ENCODE data around the gene L1TD1. TPM values are rescaled to one million over a fixed set of nuclear protein-coding genes. Genes with fewer than 3 reads are reported as not detected.
"Not testable (repeated sequence)": the region's sequence is repeated elsewhere in the genome, so short reads cannot be mapped to it uniquely, and the experiment has no call there.

Gene L1TD1
- total and polyA plus RNA-seq, 9 donors, result 0.05 to 0.61 (median 0.41) TPM; not detected in 3

GRCh38 chr1:62175568-62176179 lies 19.0 kb upstream of the L1TD1 start:
- 47 to 49% (median 49%) methylated on average over 9 of the region's 9 CpGs for WGBS, 3 donors
- H3K27ac ChIP-seq, result no peak overlapping the region
- no peaks in the 10 kb centered on the region for H3K27me3 ChIP-seq
- no peaks in the 10 kb centered on the region for H3K9me3 ChIP-seq
- no peaks in the 10 kb centered on the region for H3K4me1 ChIP-seq (ENCODE audit: insufficient read depth)
- H3K4me3 ChIP-seq, result no peak overlapping the region
- peak in 1 of 5 donors; percentile 22 for DNase-seq
- no peaks in the 10 kb centered on the region for H3K36me3 ChIP-seq
- intact Hi-C loops (cut with DNase I), result loop anchor here (5.0 to 10.0 kb wide), 4 partner anchors 229 to 572 kb away; no protein-coding TSS in a partner anchor
- TF ChIP-seq POLR2A (IDR thresholded peaks at IDR 0.05), result no peak
- TF ChIP-seq, protein P1, sequence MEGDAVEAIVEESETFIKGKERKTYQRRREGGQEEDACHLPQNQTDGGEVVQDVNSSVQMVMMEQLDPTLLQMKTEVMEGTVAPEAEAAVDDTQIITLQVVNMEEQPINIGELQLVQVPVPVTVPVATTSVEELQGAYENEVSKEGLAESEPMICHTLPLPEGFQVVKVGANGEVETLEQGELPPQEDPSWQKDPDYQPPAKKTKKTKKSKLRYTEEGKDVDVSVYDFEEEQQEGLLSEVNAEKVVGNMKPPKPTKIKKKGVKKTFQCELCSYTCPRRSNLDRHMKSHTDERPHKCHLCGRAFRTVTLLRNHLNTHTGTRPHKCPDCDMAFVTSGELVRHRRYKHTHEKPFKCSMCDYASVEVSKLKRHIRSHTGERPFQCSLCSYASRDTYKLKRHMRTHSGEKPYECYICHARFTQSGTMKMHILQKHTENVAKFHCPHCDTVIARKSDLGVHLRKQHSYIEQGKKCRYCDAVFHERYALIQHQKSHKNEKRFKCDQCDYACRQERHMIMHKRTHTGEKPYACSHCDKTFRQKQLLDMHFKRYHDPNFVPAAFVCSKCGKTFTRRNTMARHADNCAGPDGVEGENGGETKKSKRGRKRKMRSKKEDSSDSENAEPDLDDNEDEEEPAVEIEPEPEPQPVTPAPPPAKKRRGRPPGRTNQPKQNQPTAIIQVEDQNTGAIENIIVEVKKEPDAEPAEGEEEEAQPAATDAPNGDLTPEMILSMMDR (IDR thresholded peaks at IDR 0.05), result peak in 2 of 3 donors; percentile 28 to 31
- TF ChIP-seq EP300 (IDR thresholded peaks at IDR 0.05), result no peak

DNA sequence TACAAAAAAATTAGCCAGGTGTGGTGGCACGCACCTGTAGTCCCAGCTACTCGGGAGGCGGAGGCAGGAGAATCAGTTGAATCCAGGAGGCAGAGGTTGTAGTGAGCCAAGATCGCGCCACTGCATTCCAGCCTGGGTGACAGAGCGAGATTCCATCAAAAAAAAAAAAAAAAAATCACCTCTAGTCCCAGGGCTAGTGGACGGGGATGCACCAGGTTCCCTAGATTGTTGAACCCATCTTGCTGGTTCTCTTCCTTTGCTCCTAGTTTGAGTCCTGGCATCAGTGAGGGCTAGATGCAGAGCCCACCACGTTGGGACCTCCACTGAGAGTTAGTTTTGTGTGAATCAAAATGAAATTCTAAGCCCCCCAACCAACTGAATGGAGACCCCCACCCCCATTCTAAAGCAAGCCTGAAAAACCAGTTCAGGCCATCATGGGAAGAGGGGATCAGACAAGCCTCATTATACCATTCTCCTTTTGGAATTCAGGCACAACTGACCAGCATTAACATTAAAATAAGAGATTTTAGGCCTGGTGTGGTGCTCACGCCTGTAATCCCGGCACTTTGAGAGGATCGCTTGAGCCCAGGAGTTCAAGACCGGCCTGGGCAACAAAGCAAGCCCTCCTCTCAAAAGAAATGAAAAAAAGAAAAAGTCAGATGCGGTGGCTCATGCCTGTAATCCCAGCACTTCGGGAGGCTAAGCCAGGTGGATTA lies 17.9 kb upstream of the L1TD1 start:
- Histone ChIP-seq H3K9me3 (no peaks in the 10 kb centered on the region), H3K36me3 (no peaks in the 10 kb centered on the region), H3K27ac (no peak overlapping the region), H3K4me3 (no peak overlapping the region), H3K4me1 (ENCODE audit: insufficient read depth) (no peaks in the 10 kb centered on the region), H3K27me3 (no peaks in the 10 kb centered on the region)
- intact Hi-C loops (cut with DNase I), result loop anchor here (5.0 to 10.0 kb wide), 4 partner anchors 228 to 571 kb away; no protein-coding TSS in a partner anchor
- DNase-seq, result no peak
- 83 to 89% (median 88%) methylated on average over 14 of the region's 14 CpGs for WGBS, 3 donors
- TF ChIP-seq, protein P1 (IDR thresholded peaks at IDR 0.05), result no peak
- no peak for TF ChIP-seq POLR2A (IDR thresholded peaks at IDR 0.05)
- TF ChIP-seq EP300 (IDR thresholded peaks at IDR 0.05), result no peak

DNA sequence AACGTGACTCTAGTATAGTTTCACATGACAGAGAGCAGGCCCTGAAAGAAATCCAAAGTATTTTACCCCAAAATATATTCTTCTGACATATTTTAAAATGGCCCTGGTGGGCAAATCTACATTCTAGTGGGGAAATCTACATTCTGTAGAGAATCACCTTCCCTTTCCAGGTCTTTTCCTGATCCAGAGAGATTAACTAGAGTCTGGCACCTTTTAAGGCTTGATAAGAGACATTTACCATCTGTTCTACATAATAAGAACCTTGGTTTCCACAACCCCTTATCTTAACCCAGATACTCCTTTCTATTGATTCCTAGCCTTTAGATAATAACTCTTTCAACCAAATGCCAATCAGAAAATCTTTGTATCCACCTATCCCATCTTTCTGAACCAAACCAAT lies 17.0 kb upstream of the L1TD1 start:
- intact Hi-C loops (cut with DNase I), result loop anchor here (5.0 to 10.0 kb wide), 4 partner anchors 227 to 570 kb away; no protein-coding TSS in a partner anchor
- TF ChIP-seq EP300 (IDR thresholded peaks at IDR 0.05), result no peak
- no peak for TF ChIP-seq POLR2A (IDR thresholded peaks at IDR 0.05)
- TF ChIP-seq, protein P1 (IDR thresholded peaks at IDR 0.05), result no peak
- no peaks in the 10 kb centered on the region for H3K27me3 ChIP-seq
- no peaks in the 10 kb centered on the region for H3K9me3 ChIP-seq
- H3K4me1 ChIP-seq (ENCODE audit: insufficient read depth), result no peaks in the 10 kb centered on the region
- no peak overlapping the region for H3K4me3 ChIP-seq
- DNase-seq, result no peak
- no peaks in the 10 kb centered on the region for H3K36me3 ChIP-seq
- no peak overlapping the region for H3K27ac ChIP-seq
- 45 to 60% (median 59%) methylated on average over 1 of the region's 1 CpG for WGBS, 3 donors

DNA sequence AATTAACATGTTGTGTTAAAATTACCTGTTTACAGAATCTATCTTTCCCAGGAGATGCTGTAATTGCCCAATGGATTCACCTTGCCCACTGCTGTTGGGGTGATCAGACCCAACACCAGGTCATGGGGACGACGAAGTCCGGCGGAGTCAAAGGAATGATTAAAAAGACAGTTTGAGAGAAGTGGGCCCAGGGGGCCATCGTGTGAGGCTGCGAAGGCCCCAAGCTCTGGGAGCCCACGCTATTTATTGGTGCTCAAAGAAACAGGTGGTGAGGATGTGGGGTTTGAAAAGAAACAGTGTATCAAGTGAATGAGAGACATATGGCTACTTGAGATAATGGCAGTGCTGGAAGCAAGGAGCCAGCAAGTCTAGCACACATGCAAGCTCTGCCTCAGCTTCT lies 16.3 kb upstream of the L1TD1 start:
- Histone ChIP-seq H3K27ac (no peak overlapping the region), H3K4me3 (no peak overlapping the region), H3K27me3 (no peaks in the 10 kb centered on the region), H3K9me3 (no peaks in the 10 kb centered on the region), H3K36me3 (no peaks in the 10 kb centered on the region), H3K4me1 (ENCODE audit: insufficient read depth) (no peaks in the 10 kb centered on the region)
- DNase-seq, result no peak
- intact Hi-C loops (cut with DNase I), result loop anchor here (5.0 to 10.0 kb wide), 4 partner anchors 226 to 569 kb away; no protein-coding TSS in a partner anchor
- TF ChIP-seq, protein P1 (IDR thresholded peaks at IDR 0.05), result no peak
- TF ChIP-seq EP300 (IDR thresholded peaks at IDR 0.05), result no peak
- TF ChIP-seq POLR2A (IDR thresholded peaks at IDR 0.05), result no peak
- 85 to 90% (median 85%) methylated on average over 7 of the region's 7 CpGs for WGBS, 3 donors

- intact Hi-C loops (cut with DNase I); H3K27me3 ChIP-seq; H3K4me1 ChIP-seq (ENCODE audit: insufficient read depth); H3K4me3 ChIP-seq; H3K36me3 ChIP-seq; H3K9me3 ChIP-seq; H3K27ac ChIP-seq; DNase-seq: not testable (repeated sequence)
- WGBS, 3 donors, result 81 to 92% (median 84%) methylated on average over 4 of the region's 4 CpGs
These were observed 14.6 kb upstream of the L1TD1 start for GRCh38 chr1:62180054-62180453.

Measured in ovary (tissue), 9 donors.